ENCODE measurements around the gene TOMM5. TPM values are rescaled to one million over a fixed set of nuclear protein-coding genes. Genes with fewer than 3 reads are reported as not detected.

The TOMM5 gene
- total and polyA plus RNA-seq, 2 of the 4 experiments (the other 2 are of a cell fraction): 159 to 206 TPM

DNA sequence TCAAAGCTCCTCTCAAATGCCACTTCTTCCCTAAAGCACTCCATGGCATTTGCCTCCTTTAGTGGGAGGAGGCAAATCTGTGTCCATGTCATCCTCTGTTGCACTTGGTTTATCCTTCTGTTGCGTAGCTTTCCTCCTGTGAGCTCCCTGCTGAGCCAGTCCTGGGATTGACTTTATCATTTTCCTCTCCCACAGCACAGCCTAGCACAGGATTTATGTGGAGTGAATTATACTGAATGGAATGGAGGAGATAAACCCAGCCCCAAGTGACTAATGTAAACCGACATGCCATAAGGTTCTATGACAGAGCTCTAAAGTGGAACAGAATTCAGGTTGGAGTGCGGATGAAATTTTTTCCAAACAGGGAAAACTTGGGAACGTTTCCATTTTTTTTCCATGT, 26.4 kb upstream of the TOMM5 start:
- CTCF ChIA-PET: no interaction called here
- Histone ChIP-seq H2AK9ac (replicated peaks; ENCODE audit: low read depth, low read length, poor library complexity) (no peak overlapping the region), H3K4me2 (ENCODE audit: low read depth, low read length) (peak overlapping the region; percentile 57; the same call in 1 of the 2 replicates), H3K18ac (ENCODE audit: low read depth, low read length) (peak overlapping the region; percentile 1; the same call in 1 of the 2 replicates), H4K8ac (ENCODE audit: low read depth in 2 of 2, low read length in 2 of 2) (peak overlapping the region in 1 of 2 experiments; percentile 55; a peak in 2 of 4 replicates), H3K4me1 (ENCODE audit: control insufficient read depth, insufficient read depth, low read length) (peaks cover 4% of the 10 kb centered on the region), H4K91ac (ENCODE audit: insufficient read depth, low read depth, low read length) (0 out of 2 replicates have a peak overlapping the region, but pooled peaks have one; percentile 1), H3K27ac (ENCODE audit: insufficient read depth, low read length) (no peak overlapping the region), H2AFZ (replicated peaks; ENCODE audit: low read length, poor library complexity) (no peak overlapping the region), H3K9me3 (ENCODE audit: control insufficient read depth, insufficient read depth, low read length) (no peaks in the 10 kb centered on the region), H4K20me1 (ENCODE audit: insufficient read depth, low read length) (no peaks in the 10 kb centered on the region), H2BK5ac (ENCODE audit: low read depth, low read length, poor library complexity, severe bottlenecking) (peak overlapping the region; percentile 94), H3K36me3 (ENCODE audit: control insufficient read depth, insufficient read depth, low read length) (no peaks in the 10 kb centered on the region), H3K79me1 (ENCODE audit: low read depth in 1 of 2, low read length in 2 of 2) (no peaks in the 10 kb centered on the region; a peak in 1 of 4 replicates), H3K23ac (ENCODE audit: low read depth, low read length) (no peak overlapping the region; the same call in 1 of the 2 replicates), H3K4ac (ENCODE audit: low read depth, low read length) (peak overlapping the region; percentile 45; the same call in 1 of the 2 replicates), H3K9ac (ENCODE audit: low read depth, low read length) (no peak overlapping the region; the same call in 1 of the 2 replicates), H3K14ac (replicated peaks; ENCODE audit: low read depth, low read length) (0 out of 2 replicates have a peak overlapping the region, but pooled peaks have one; percentile 12), H2AK5ac (ENCODE audit: low read depth, low read length) (no peak overlapping the region), H2BK20ac (ENCODE audit: low read depth, low read length) (peak overlapping the region; percentile 57), H3K27me3 (ENCODE audit: control insufficient read depth, insufficient read depth, low read length) (no peaks in the 10 kb centered on the region; the same call in 1 of the 2 replicates), H2BK15ac (ENCODE audit: low read depth, low read length) (0 out of 3 replicates have a peak overlapping the region, but pooled peaks have one; percentile 9), H2BK120ac (ENCODE audit: low read depth, low read length) (peak overlapping the region; percentile 75), H3K56ac (ENCODE audit: extremely low read depth, insufficient read depth, low read length) (no peak overlapping the region), H3K9me1 (ENCODE audit: insufficient read depth, low read length) (peaks cover 3% of the 10 kb centered on the region), H3K4me3 (ENCODE audit: insufficient read depth, low read depth, low read length) (no peak overlapping the region), H4K5ac (ENCODE audit: low read depth, low read length) (no peak overlapping the region; the same call in 1 of the 2 replicates)
- dilution Hi-C loops (cut with HindIII; ENCODE audit: low sequenced_read_pairs, unreplicated experiment): no loop called here
- POLR2A ChIA-PET (ENCODE audit: unreplicated experiment): no interaction called here
- DNase-seq: peak; percentile 86
- peak; percentile 90 for ATAC-seq (ENCODE audit: low read depth)
- intact Hi-C loops (cut with micrococcal nuclease): no loop called here
- WGBS, 2 experiments (ENCODE audit: extremely low coverage in 2 of 2, insufficient read length in 1 of 2): no CpG with 5 or more reads among the region's 4 CpGs
- TF ChIP-seq SMC3 (IDR thresholded peaks at IDR 0.05; ENCODE audit: low read depth, low read length): no peak
- no peak for TF ChIP-seq RFX5 (IDR thresholded peaks at IDR 0.05; ENCODE audit: low read depth, low read length)
- TF ChIP-seq, protein P1, sequence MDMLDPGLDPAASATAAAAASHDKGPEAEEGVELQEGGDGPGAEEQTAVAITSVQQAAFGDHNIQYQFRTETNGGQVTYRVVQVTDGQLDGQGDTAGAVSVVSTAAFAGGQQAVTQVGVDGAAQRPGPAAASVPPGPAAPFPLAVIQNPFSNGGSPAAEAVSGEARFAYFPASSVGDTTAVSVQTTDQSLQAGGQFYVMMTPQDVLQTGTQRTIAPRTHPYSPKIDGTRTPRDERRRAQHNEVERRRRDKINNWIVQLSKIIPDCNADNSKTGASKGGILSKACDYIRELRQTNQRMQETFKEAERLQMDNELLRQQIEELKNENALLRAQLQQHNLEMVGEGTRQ (IDR thresholded peaks at IDR 0.05; ENCODE audit: low read depth, low read length): no peak
- TF ChIP-seq, protein P2, sequence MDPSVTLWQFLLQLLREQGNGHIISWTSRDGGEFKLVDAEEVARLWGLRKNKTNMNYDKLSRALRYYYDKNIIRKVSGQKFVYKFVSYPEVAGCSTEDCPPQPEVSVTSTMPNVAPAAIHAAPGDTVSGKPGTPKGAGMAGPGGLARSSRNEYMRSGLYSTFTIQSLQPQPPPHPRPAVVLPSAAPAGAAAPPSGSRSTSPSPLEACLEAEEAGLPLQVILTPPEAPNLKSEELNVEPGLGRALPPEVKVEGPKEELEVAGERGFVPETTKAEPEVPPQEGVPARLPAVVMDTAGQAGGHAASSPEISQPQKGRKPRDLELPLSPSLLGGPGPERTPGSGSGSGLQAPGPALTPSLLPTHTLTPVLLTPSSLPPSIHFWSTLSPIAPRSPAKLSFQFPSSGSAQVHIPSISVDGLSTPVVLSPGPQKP (IDR thresholded peaks at IDR 0.05; ENCODE audit: borderline replicate concordance, low read depth, low read length): no peak
- TF ChIP-seq CEBPB (IDR thresholded peaks at IDR 0.05; ENCODE audit: low read depth, low read length): peak; percentile 14; the same call in 1 of the 2 replicates
- 0 out of 2 replicates have a peak, but pooled peaks have one; percentile 18 for TF ChIP-seq FOS (IDR thresholded peaks at IDR 0.05; ENCODE audit: low read depth, low read length)
- TF ChIP-seq RAD21 (IDR thresholded peaks at IDR 0.05; ENCODE audit: low read length): no peak
- TF ChIP-seq MAFK (IDR thresholded peaks at IDR 0.05; ENCODE audit: low read depth, low read length): no peak
- in situ Hi-C loops (cut with MboI; ENCODE audit: low sequenced_read_pairs): no loop called here
- no TSS peak for BruUV-seq (replicated peaks)
